Measurements from ENCODE around the gene PTK6.

PTK6 gene

GRCh38 chr20:63543131-63543530 lies 6.0 kb upstream of the PTK6 start:
- no peak for DNase-seq (ENCODE audit: low read depth)

- DNase-seq (ENCODE audit: low read depth), result no peak
Measured at GRCh38 chr20:63542696-63543095, 5.5 kb upstream of the PTK6 start.

GRCh38 chr20:63542031-63542559 lies 4.9 kb upstream of the PTK6 start:
- no peak for DNase-seq (ENCODE audit: low read depth)

GRCh38 chr20:63541371-63541770 lies 4.2 kb upstream of the PTK6 start:
- DNase-seq (ENCODE audit: low read depth), result no peak

- no peak for DNase-seq (ENCODE audit: low read depth)
Measured at GRCh38 chr20:63540417-63541186, 3.4 kb upstream of the PTK6 start.

GRCh38 chr20:63539441-63540370 lies 2.5 kb upstream of the PTK6 start:
- no peak for DNase-seq (ENCODE audit: low read depth)

- no peak for DNase-seq (ENCODE audit: low read depth)
Measured at GRCh38 chr20:63539092-63539430, 1.9 kb upstream of the PTK6 start.

GRCh38 chr20:63538204-63539091 lies 1.3 kb upstream of the PTK6 start:
- no peak for DNase-seq (ENCODE audit: low read depth)

- peak; percentile 86 for DNase-seq (ENCODE audit: low read depth)
Measured at GRCh38 chr20:63537525-63538203, 488 bp upstream of the PTK6 start.

GRCh38 chr20:63536241-63536977 lies 767 bp downstream of the PTK6 start:
- no peak for DNase-seq (ENCODE audit: low read depth)

- DNase-seq (ENCODE audit: low read depth), result no peak
Measured at GRCh38 chr20:63534831-63535651, 2.1 kb downstream of the PTK6 start.

- DNase-seq (ENCODE audit: low read depth), result no peak
Measured at GRCh38 chr20:63534427-63534830, 2.7 kb downstream of the PTK6 start.

- no peak for DNase-seq (ENCODE audit: low read depth)
Measured at GRCh38 chr20:63533871-63534393, 3.2 kb downstream of the PTK6 start.

- no peak for DNase-seq (ENCODE audit: low read depth)
Measured at GRCh38 chr20:63533388-63533787, 3.8 kb downstream of the PTK6 start.

GRCh38 chr20:63532449-63532971 lies 4.7 kb downstream of the PTK6 start:
- no peak for DNase-seq (ENCODE audit: low read depth)

GRCh38 chr20:63531686-63532448 lies 5.3 kb downstream of the PTK6 start:
- no peak for DNase-seq (ENCODE audit: low read depth)

GRCh38 chr20:63530788-63531160 lies 6.4 kb downstream of the PTK6 start:
- DNase-seq (ENCODE audit: low read depth), result no peak
